Activated CD8-positive, alpha-beta T cell treated with anti-CD3 and anti-CD28 coated beads for 36 hours (primary cell): Measurements from ENCODE around the gene LNX1. TPM values are rescaled to one million over a fixed set of nuclear protein-coding genes. Genes with fewer than 3 reads are reported as not detected.
"Not testable (repeated sequence)": the region's sequence is repeated elsewhere in the genome, so short reads cannot be mapped to it uniquely, and the experiment has no call there.

Source experiments
- ATAC-seq: fragments of 200-7000 bp; cut with Tn5 transposase; one replicate; pipeline ENCODE4 v1.10.0; 2021; ENCODE audit warnings: mild to moderate bottlenecking, moderate library complexity
- CTCF ChIA-PET: fragments of 350-600 bp; sonication (Branson Sonifier 250); formaldehyde crosslinking; loops from one replicate; lab custom pipeline; 2021; ENCODE audit warnings: antibody characterized with exemption; lab: Charles Lee
- POLR2A ChIA-PET: fragments of 350-600 bp; sonication (Branson Sonifier 250); formaldehyde crosslinking; loops from one replicate; lab custom pipeline; 2021; ENCODE audit warnings: antibody characterized with exemption; lab: Charles Lee
- DNase-seq: peaks from one replicate; pipeline ENCODE4 v3.0.0-alpha.2; 2020
- H3K27ac Mint-ChIP-seq: one replicate; pipeline ENCODE4 v1.8.0; 2021; ENCODE audit warnings: mild to moderate bottlenecking, mixed read lengths
- H3K27me3 Mint-ChIP-seq: one replicate; pipeline ENCODE4 v1.8.0; 2021; ENCODE audit warnings: mixed read lengths
- H3K36me3 Mint-ChIP-seq: one replicate; pipeline ENCODE4 v1.8.0; 2021; ENCODE audit warnings: low read depth, mixed read lengths
- H3K4me1 Mint-ChIP-seq: one replicate; pipeline ENCODE4 v1.8.0; 2021; ENCODE audit warnings: low read depth, mixed read lengths
- H3K4me3 Mint-ChIP-seq: one replicate; pipeline ENCODE4 v1.8.0; 2021; ENCODE audit warnings: mild to moderate bottlenecking, moderate library complexity, mixed read lengths
- H3K9me3 Mint-ChIP-seq: one replicate; pipeline ENCODE4 v1.8.0; 2021; ENCODE audit warnings: mixed read lengths
- intact Hi-C: fragments of 100-400 bp; cut with micrococcal nuclease; formaldehyde crosslinking; loops from one replicate; pipeline ENCODE4 v1.10.0; 2022
- total RNA-seq, 2 experiments: library from RNA; stranded (reverse); gene quantifications; one replicate each; pipeline ENCODE4 v1.2.3, GENCODE V29; 2021
- TF ChIP-seq, protein P1 (sequence below): fragments of 200-600 bp; IDR thresholded peaks from one replicate; pipeline ENCODE4 v1.8.0; 2022; ENCODE audit warnings: antibody characterized with exemption, mild to moderate bottlenecking

Gene LNX1
- total RNA-seq, 2 experiments from 2014 or later, result not detected

DNA sequence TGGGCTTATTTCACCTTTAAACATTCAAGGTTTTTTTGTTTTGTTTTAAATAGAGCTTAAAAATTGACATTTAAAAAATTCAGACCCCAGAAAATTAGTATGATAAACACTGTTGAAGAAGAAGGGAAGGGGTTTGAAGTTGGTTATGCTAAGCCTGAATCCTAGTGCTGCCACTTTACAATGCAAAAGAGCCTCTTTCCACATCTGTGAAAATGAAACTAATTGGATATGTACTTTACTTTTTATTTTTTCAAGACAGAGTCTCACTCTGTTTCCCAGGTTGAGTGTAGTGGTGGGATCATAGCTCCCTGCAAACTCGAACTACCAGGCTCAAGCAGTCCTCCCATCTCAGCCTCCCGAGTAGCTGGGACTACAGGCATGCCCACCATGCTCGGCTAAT, 172.1 kb downstream of the LNX1 start:
- intact Hi-C loops, result no loop called here
- peaks cover 15% of the 10 kb centered on the region for H3K4me1 Mint-ChIP-seq
- H3K9me3 Mint-ChIP-seq, result no peaks in the 10 kb centered on the region
- CTCF ChIA-PET, result interaction anchor here (1.5 kb wide), 1 partner anchor 17 kb away, joined by 3 read pairs; no protein-coding TSS in a partner anchor
- TF ChIP-seq, protein P1, sequence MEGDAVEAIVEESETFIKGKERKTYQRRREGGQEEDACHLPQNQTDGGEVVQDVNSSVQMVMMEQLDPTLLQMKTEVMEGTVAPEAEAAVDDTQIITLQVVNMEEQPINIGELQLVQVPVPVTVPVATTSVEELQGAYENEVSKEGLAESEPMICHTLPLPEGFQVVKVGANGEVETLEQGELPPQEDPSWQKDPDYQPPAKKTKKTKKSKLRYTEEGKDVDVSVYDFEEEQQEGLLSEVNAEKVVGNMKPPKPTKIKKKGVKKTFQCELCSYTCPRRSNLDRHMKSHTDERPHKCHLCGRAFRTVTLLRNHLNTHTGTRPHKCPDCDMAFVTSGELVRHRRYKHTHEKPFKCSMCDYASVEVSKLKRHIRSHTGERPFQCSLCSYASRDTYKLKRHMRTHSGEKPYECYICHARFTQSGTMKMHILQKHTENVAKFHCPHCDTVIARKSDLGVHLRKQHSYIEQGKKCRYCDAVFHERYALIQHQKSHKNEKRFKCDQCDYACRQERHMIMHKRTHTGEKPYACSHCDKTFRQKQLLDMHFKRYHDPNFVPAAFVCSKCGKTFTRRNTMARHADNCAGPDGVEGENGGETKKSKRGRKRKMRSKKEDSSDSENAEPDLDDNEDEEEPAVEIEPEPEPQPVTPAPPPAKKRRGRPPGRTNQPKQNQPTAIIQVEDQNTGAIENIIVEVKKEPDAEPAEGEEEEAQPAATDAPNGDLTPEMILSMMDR, result no peak
- DNase-seq (no peak), ATAC-seq (no peak)
- POLR2A ChIA-PET, result no interaction called here
- H3K27ac Mint-ChIP-seq, result no peak overlapping the region
- peaks cover 15% of the 10 kb centered on the region for H3K36me3 Mint-ChIP-seq
- H3K4me3 Mint-ChIP-seq, result no peak overlapping the region
- H3K27me3 Mint-ChIP-seq, result no peaks in the 10 kb centered on the region

DNA sequence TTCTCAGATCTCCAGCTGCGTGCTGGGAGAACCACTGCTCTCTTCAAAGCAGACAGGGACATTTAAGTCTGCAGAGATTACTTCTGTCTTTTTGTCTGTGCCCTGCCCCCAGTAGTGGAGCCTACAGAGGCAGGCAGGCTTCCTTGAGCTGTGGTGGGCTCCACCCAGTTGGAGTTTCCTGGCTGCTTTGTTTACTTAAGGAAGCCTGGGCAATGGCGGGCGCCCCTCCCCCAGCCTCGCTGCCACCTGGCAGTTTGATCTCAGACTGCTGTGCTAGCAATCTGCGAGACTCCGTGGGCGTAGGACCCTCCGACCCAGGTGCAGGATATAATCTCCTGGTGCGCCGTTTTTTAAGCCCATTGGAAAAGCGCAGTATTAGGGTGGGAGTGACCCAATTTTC, 181.8 kb downstream of the LNX1 start:
- H3K4me3 Mint-ChIP-seq, POLR2A ChIA-PET, ATAC-seq, intact Hi-C loops, DNase-seq, CTCF ChIA-PET, H3K27me3 Mint-ChIP-seq, H3K27ac Mint-ChIP-seq: not testable (repeated sequence)
- H3K4me1 Mint-ChIP-seq, result peaks cover 50% of the 10 kb centered on the region
- H3K9me3 Mint-ChIP-seq, result peaks cover 10% of the 10 kb centered on the region
- peaks cover 49% of the 10 kb centered on the region for H3K36me3 Mint-ChIP-seq

Other genes with a start within 250 kb of the LNX1 start
- 10 to 100 TPM; 21.4 to 22.1 TPM for gene SCFD2, start 225.4 kb downstream of the LNX1 start, total RNA-seq
- 10 to 100 TPM; 67.3 to 67.6 TPM for gene FIP1L1, start 213.8 kb downstream of the LNX1 start, total RNA-seq